Measurements from ENCODE around the gene SLC25A45. TPM values are rescaled to one million over a fixed set of nuclear protein-coding genes. Genes with fewer than 3 reads are reported as not detected.

SLC25A45 gene
- total RNA-seq, 1 donor from 2014 or later: 1.9 TPM

DNA sequence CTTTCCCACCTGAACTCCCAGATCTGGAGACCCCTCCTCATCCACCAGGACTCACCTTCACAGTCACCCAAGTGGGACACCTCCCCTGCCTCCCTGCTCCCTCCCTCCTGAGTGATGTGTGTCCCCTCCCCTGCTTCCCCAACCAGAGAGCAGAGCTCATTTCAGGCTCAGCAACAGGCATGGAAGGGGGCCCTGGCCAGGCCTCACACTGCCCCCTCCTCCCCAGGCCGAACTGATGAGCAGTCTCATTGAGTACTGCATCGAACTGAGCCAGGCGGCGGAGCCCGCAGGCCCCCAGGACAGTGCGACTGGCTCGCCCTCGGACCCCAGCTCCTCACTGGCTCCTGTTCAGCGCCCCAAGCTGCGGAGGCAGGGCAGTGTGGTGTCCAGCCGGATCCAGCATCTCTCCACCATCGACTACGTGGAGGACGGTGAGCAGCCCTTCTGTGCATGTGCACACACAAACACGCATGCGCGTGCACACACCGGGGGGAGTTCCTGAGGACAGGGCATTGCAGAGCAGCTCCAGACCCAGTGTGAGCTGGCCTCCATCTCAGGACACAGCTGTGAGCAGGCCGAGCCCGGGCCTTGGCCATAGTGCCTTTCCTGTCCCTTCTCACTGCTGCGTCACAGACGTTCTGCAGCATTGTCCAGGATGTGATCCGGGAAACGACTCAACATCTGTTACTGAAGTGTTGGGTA is 22.3 kb upstream of the SLC25A45 start:
- H3K36me3 Mint-ChIP-seq (ENCODE audit: low read depth, unreplicated experiment): peaks cover 14% of the 10 kb centered on the region
- H3K9me3 Mint-ChIP-seq (ENCODE audit: unreplicated experiment): no peaks in the 10 kb centered on the region
- H3K4me1 ChIP-seq (ENCODE audit: insufficient read depth, low read length): no peaks in the 10 kb centered on the region
- peaks cover 6% of the 10 kb centered on the region for H3K79me2 ChIP-seq (ENCODE audit: insufficient read depth, low read length)
- H3K36me3 ChIP-seq (ENCODE audit: insufficient read depth, low read length): peaks cover 16% of the 10 kb centered on the region
- H4K20me1 ChIP-seq (ENCODE audit: insufficient read depth, low read length): peaks cover 11% of the 10 kb centered on the region
- H3K9me3 ChIP-seq (ENCODE audit: insufficient read depth, low read depth, low read length): no peaks in the 10 kb centered on the region
- peaks cover 5% of the 10 kb centered on the region for H3K4me1 Mint-ChIP-seq (ENCODE audit: low read depth, unreplicated experiment)
- DNase-seq (ENCODE audit: low read depth): no peak
- no peak overlapping the region for H2AFZ ChIP-seq (ENCODE audit: low read depth, low read length)
- no peak overlapping the region for H3K4me3 ChIP-seq (ENCODE audit: insufficient read depth, low read depth, low read length)
- H3K4me3 Mint-ChIP-seq (ENCODE audit: unreplicated experiment): no peak overlapping the region
- no peak overlapping the region for H3K9ac ChIP-seq (ENCODE audit: low read length)
- peak overlapping the region; percentile 62 for H3K27ac Mint-ChIP-seq (ENCODE audit: unreplicated experiment)
- H3K4me2 ChIP-seq (ENCODE audit: low read length): no peak overlapping the region
- no peaks in the 10 kb centered on the region for H3K27me3 Mint-ChIP-seq (ENCODE audit: low read depth, unreplicated experiment)
- H3K27me3 ChIP-seq (ENCODE audit: insufficient read depth, low read length): no peaks in the 10 kb centered on the region
- no peak overlapping the region for H3K27ac ChIP-seq (ENCODE audit: low read depth, low read length)
- FAIRE-seq: no peak
- no peak for TF ChIP-seq EZH2 (IDR thresholded peaks at IDR 0.05; ENCODE audit: insufficient read depth, low read length)
- TF ChIP-seq, protein P1, sequence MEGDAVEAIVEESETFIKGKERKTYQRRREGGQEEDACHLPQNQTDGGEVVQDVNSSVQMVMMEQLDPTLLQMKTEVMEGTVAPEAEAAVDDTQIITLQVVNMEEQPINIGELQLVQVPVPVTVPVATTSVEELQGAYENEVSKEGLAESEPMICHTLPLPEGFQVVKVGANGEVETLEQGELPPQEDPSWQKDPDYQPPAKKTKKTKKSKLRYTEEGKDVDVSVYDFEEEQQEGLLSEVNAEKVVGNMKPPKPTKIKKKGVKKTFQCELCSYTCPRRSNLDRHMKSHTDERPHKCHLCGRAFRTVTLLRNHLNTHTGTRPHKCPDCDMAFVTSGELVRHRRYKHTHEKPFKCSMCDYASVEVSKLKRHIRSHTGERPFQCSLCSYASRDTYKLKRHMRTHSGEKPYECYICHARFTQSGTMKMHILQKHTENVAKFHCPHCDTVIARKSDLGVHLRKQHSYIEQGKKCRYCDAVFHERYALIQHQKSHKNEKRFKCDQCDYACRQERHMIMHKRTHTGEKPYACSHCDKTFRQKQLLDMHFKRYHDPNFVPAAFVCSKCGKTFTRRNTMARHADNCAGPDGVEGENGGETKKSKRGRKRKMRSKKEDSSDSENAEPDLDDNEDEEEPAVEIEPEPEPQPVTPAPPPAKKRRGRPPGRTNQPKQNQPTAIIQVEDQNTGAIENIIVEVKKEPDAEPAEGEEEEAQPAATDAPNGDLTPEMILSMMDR (IDR thresholded peaks at IDR 0.05; ENCODE audit: insufficient read depth, low read depth, low read length): no peak

DNA sequence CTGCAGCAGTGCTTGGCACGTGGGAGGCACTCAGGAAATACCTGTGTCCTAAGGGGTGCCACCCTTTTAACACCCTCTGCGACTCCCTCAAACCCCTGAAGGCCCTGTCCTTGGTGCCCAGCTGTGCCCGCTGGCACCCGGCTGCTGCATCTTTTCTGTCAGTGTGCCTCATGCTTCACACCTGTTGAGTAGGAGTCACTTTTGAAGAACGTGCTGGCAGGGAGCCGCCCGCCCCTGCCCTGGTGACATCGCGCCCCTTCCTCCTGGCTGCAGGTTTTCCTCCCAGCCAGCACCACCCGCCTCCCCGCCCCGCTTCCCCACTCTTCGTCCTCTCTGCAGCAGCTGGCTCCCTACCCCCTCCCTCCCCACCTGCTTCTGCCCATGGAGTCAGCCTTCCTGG is 21.8 kb upstream of the SLC25A45 start:
- no peak for TF ChIP-seq EZH2 (IDR thresholded peaks at IDR 0.05; ENCODE audit: insufficient read depth, low read length)
- TF ChIP-seq, protein P1 (IDR thresholded peaks at IDR 0.05; ENCODE audit: insufficient read depth, low read depth, low read length): no peak
- H3K27ac Mint-ChIP-seq (ENCODE audit: unreplicated experiment): peak overlapping the region; percentile 34
- Histone ChIP-seq H3K4me3 (ENCODE audit: insufficient read depth, low read depth, low read length) (no peak overlapping the region), H4K20me1 (ENCODE audit: insufficient read depth, low read length) (peaks cover 16% of the 10 kb centered on the region), H3K79me2 (ENCODE audit: insufficient read depth, low read length) (peaks cover 6% of the 10 kb centered on the region), H3K9ac (ENCODE audit: low read length) (no peak overlapping the region), H3K36me3 (ENCODE audit: insufficient read depth, low read length) (peaks cover 14% of the 10 kb centered on the region), H3K27ac (ENCODE audit: low read depth, low read length) (no peak overlapping the region), H3K4me2 (ENCODE audit: low read length) (no peak overlapping the region), H3K9me3 (ENCODE audit: insufficient read depth, low read depth, low read length) (no peaks in the 10 kb centered on the region), H2AFZ (ENCODE audit: low read depth, low read length) (no peak overlapping the region), H3K27me3 (ENCODE audit: insufficient read depth, low read length) (no peaks in the 10 kb centered on the region), H3K4me1 (ENCODE audit: insufficient read depth, low read length) (no peaks in the 10 kb centered on the region)
- no peaks in the 10 kb centered on the region for H3K9me3 Mint-ChIP-seq (ENCODE audit: unreplicated experiment)
- DNase-seq (ENCODE audit: low read depth) (no peak), FAIRE-seq (no peak)
- no peak overlapping the region for H3K4me3 Mint-ChIP-seq (ENCODE audit: unreplicated experiment)
- peaks cover 13% of the 10 kb centered on the region for H3K36me3 Mint-ChIP-seq (ENCODE audit: low read depth, unreplicated experiment)
- no peaks in the 10 kb centered on the region for H3K27me3 Mint-ChIP-seq (ENCODE audit: low read depth, unreplicated experiment)
- H3K4me1 Mint-ChIP-seq (ENCODE audit: low read depth, unreplicated experiment): peaks cover 5% of the 10 kb centered on the region

DNA sequence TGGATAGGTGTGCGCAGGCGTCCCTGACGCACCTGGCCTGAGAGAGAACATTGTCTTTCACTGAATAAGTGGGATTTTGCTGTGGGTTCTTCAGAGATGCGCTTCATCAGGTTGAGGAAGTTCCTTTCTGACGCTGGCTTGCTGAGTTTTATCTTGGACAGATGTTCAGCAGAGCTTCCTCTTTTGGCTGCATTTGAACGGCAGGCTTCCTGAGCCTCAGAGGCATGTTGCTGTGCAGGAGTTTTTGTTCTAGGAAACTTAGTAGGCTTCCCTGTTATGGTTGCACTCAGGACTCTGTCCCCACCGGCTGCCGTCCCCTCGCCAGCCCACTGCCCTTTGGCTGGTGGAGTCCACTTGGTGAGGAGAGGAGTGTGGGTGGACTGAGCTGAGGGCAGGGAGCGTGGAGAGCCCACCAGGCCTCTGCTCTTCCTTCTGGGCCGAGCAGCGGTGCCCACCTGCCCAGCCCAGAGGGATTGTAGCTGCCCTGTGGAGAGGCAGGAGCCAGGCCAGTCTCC is 21.2 kb upstream of the SLC25A45 start:
- Mint-ChIP-seq H3K27ac (ENCODE audit: unreplicated experiment) (peak overlapping the region; percentile 27), H3K4me3 (ENCODE audit: unreplicated experiment) (no peak overlapping the region), H3K27me3 (ENCODE audit: low read depth, unreplicated experiment) (no peaks in the 10 kb centered on the region), H3K36me3 (ENCODE audit: low read depth, unreplicated experiment) (peaks cover 10% of the 10 kb centered on the region), H3K4me1 (ENCODE audit: low read depth, unreplicated experiment) (peaks cover 5% of the 10 kb centered on the region), H3K9me3 (ENCODE audit: unreplicated experiment) (no peaks in the 10 kb centered on the region)
- Histone ChIP-seq H3K27me3 (ENCODE audit: insufficient read depth, low read length) (no peaks in the 10 kb centered on the region), H3K4me1 (ENCODE audit: insufficient read depth, low read length) (no peaks in the 10 kb centered on the region), H2AFZ (ENCODE audit: low read depth, low read length) (no peak overlapping the region), H3K36me3 (ENCODE audit: insufficient read depth, low read length) (peaks cover 14% of the 10 kb centered on the region), H4K20me1 (ENCODE audit: insufficient read depth, low read length) (peaks cover 16% of the 10 kb centered on the region), H3K9ac (ENCODE audit: low read length) (no peak overlapping the region), H3K79me2 (ENCODE audit: insufficient read depth, low read length) (peaks cover 6% of the 10 kb centered on the region), H3K4me2 (ENCODE audit: low read length) (no peak overlapping the region), H3K27ac (ENCODE audit: low read depth, low read length) (no peak overlapping the region), H3K4me3 (ENCODE audit: insufficient read depth, low read depth, low read length) (no peak overlapping the region), H3K9me3 (ENCODE audit: insufficient read depth, low read depth, low read length) (no peaks in the 10 kb centered on the region)
- no peak for DNase-seq (ENCODE audit: low read depth)
- FAIRE-seq: no peak
- TF ChIP-seq, protein P1 (IDR thresholded peaks at IDR 0.05; ENCODE audit: insufficient read depth, low read depth, low read length): no peak
- TF ChIP-seq EZH2 (IDR thresholded peaks at IDR 0.05; ENCODE audit: insufficient read depth, low read length): no peak
